ENCODE measurements around the gene PLCXD3.
A peak's percentile ranks its signal among the peaks of the same experiment; 100 is the strongest.
"Not testable (repeated sequence)": the region's sequence is repeated elsewhere in the genome, so short reads cannot be mapped to it uniquely, and the experiment has no call there.

Gene PLCXD3

DNA sequence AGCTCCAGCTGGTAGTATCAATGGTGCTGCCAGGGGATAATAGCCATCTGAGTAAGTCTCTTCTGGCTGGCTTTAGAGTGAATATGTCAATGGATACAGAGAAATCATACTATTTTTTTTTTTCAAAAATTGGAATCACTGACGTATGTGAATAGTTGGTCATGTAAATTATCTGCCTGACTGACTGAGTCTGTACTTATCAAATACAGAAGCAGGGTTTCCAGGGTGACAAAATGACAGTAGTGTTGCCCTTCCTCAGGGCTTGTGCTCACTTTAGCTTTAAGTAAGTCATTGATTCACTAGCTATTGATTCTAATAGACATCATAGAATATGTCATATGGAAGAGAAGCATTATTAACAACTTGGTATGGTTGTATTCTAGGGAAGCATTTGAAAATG lies 171.1 kb downstream of the PLCXD3 start:
- DNase-seq: no peak

DNA sequence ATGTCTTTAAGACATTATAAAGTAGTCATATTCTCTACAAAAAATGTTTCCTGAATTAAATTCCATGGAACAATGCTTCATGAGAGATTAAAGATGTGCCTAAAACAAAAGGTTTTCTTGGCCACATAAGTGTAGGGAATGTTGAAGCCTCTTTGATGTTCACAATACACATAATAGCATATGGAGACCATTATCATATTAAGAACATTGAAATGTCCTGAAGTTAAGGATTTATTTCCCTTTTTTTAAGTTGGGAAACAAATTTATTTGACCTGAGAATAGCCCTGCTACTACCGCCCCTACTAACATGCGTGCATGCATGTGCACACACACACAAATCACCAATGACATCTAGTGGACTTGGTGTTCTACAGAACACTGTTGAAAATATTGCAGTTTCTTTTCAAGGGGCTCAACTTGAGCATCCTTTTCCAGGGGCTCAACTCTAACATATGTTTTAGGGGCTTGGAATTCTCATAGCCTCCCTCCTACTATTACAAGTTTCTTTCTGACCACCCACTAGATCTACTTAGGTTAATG lies 172.2 kb downstream of the PLCXD3 start:
- DNase-seq: no peak

DNA sequence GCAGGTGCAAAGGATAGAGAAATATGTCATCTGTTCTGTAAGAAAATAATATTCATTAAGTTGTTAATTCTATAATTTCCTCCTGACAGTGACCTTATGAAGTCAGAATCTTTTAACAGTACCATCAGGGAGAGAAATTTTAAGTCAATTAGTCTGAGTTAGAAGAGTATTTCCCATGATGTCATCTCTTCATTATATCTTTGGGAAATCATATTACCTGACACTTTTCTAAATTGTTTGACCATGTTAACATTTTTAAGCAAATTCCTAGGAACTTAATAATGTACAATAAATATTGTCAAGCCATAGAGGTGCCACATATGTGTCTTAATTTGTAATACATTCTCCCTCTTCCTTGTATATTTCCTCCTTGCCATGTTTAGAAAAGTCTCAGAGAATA lies 172.7 kb downstream of the PLCXD3 start:
- DNase-seq: no peak

DNA sequence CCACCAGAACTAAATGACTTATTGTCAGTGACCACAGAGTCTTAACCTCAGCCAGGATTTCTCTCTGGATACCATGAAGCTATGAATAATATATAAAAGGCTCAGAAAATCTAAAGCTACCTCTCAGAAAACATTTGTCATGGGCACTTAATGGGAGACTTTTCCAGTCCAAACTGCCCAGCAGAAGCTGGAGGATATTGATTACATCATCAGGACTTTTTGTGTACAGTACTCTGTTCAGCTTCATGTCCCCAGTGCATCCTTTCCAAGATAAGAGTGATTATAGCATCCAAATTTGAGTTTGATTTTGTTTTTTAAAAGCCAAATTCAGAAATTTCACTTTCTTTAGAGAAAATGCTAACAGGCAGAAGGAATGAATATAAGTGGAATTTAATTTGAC lies 173.2 kb downstream of the PLCXD3 start:
- no peak for DNase-seq

DNA sequence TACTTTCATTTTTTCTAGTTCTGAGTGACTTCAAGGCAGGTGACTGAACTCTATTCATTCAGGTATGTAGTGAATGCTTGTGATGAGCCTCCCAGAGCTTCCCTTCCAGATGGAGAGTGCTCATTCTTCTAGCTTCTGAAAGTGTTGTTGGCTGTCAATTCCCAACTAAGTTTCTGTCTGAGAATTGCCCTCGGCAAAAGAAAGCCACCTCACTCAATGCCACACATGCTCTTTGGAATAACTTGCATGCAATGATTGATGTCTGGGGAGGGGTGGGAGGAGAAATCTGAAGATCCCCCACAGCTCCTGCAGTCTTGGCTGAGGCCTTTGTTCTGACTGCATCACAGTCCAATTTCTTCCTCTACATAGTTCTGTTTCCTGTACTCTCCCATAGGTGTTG lies 173.9 kb downstream of the PLCXD3 start:
- DNase-seq: no peak

DNA sequence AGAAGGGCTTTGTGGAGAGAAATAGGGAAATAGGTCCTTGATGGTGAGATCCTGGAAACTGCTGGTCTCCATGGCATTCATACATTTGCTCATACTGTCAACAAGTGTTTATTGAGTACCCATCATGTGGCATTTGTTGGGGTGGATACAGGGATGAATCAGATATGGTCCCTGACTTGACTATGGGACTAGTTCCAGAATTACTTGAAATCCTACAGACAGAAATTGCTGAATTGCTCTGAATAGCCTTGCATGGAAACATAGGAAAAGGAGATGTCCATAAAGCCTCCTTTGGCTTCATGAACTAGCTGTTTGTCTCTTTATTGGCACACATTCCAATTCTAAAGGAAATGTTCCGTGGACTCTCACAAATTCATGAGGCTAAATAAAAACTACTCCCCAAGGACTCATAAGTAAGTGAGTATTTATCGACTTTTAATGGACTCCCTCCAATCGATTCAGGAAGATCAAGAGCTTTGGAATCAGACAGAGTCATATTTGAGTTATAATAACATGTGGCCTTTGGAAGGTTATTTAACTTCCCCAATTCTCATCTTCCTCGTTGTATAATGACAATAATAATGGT lies 174.7 kb downstream of the PLCXD3 start:
- no peak for DNase-seq

DNA sequence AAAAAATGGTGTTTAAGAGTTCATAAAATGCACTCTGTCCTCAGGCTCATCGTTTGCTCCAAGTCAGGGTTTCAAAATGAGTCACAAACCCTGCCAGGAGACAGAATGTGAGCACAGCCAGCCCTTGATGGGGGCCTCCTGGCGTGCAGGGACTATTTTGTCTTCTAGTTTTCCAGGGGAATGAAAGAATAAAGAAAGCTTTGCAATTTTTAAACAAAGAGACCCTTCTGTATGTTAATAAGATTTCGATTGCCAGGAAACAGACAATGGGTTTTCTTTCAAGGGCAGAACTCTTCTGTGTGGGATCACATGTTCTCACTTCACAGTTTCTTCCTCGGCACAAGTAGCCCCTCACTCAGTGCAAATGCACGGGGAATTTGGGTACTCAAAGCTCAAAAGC lies 175.6 kb downstream of the PLCXD3 start:
- peak; percentile 43 to 77 for DNase-seq

DNA sequence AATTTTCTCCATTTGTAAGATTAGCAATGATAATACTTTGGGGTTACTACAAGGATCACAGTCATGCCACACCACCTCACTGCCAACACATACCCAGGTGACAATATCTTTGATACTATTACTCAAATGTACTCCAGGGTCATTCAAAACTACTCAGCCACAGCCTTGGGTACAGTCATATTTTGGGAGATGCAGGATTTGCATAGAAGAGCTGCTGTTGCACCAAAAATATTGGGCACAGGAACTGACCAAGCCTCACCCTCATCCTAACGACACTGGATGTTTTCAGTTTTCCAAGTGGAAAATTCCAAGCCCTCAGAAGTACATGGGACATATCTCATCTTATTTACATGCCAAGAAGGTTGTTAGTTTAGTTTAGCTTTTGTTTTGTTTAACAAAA lies 176.2 kb downstream of the PLCXD3 start:
- DNase-seq: no peak

- DNase-seq: no peak
Measured at GRCh38 chr5:41325074-41325473, 185.3 kb downstream of the PLCXD3 start.

DNA sequence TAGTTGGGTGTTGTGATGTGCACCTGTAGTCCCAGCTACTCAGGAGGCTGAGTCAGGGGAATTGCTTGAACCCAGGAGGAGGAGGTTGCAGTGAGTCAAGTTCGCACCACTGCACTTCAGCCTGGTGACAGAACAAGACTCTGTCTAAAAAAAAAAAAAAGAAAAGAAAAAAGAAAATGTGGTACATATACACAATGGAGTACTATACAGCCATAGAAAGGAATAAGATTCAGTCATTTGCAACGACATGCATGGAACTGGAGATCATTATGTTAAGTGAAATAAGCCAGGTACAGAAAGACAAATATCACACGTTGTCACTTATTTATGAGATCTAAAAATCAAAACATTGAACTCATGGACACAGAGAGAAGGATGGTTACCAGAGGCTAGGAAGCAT lies 187.6 kb downstream of the PLCXD3 start:
- DNase-seq: not testable (repeated sequence)

DNA sequence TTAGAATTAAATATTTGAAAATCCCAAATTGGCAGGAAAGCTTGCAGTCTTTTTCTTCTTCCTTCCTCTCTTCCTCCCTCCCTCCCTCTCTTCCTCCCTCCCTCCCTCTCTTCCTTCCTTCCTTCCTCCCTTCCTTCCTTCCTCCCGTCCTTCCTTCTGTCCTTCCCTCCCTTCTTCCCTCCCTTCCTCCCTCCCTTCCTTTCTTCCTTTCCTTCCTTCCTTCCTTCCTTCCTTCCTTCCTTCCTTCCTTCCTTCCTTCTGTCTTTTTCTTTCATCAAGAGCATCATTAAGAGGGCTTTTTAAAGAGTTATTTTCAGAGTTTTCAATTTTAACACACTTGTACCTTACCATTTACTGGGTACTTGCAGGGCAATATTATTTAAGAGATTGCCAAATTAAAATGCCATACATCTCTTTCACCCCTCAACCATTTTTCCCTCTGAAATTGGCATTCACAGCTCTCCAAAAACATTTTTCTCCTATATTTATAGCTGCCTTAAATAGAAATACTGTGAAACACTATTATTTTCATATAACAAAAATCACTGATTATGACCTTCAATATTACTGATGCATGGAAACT lies 197.8 kb downstream of the PLCXD3 start:
- DNase-seq: no peak

DNA sequence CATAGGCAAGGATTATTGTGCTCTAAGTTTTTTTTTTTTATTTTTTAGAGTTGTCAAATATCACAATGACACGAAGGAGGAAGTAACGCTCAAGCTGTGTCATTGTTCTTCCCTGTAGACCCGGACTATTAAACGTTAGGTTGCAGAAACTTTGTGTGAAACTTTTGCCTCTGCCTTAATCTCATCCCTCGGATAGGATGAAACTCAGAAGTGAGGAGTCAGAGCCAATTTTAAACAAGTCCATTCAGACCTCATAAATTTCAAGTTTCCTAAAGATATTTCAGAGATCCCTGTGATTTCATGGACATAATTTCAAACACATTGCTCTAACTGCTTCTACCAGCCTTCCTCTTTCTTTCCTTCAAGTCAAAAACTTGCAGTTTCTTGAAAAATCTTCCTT lies 198.3 kb downstream of the PLCXD3 start:
- no peak for DNase-seq

GRCh38 chr5:41309275-41309674 lies 201.1 kb downstream of the PLCXD3 start:
- no peak for DNase-seq

DNA sequence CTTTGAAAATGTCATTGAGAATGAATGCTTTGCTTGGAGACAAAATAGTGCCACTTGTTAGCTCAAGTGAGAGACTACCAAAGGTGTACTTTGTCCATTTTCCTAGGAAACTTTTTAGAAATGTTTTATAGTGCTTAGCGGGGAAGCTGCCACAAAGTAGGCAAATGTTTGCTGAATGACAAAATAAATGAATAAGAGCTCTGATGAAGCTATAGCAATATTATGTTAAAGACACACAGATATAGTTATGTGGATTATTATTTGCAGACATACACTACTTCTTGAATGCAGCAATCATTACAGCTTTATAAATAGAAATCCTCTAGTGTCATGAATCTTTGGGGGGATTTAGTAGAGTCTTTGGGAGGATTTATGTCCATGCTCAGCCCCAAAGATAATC lies 204.4 kb downstream of the PLCXD3 start:
- DNase-seq: no peak

- DNase-seq: no peak
Measured at GRCh38 chr5:41305056-41305455, 205.3 kb downstream of the PLCXD3 start.

DNA sequence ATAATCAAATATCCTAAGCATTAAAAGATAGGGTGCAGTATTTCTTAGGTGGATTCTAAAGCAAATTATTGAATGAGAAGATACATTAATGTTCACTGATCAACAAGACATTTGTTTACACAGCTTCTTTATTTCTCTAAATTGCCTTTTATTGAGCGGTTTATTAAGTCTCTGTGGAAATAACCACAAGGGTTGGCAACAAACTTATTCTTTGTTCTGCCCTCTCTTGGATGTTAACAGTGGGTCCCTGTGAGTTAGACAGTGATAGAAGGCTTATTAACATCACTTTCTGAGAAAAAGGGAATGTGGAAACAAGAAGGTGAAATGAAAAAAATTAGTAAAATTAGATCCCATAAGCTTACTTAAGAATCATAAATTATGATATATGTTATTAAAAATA lies 214.3 kb downstream of the PLCXD3 start:
- no peak for DNase-seq

DNA sequence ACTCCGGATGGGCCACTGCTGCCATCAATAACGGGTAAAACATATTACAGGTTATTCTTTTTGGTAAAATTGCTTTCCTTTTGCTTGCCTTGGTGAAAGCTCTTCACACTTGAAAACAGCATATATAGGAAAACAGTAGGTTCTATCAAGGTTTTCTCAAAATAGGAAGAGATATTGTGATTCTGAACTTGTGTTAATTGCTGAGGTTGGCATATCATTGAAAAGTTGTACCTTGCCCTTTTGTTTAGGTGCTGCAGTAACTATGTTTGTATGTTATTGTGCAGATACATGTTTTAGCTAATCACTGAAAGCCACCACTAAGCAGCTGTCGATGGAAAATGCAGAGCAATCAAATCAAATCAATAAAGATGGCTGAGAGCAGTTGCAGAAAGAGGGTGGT lies 219.1 kb downstream of the PLCXD3 start:
- no peak for DNase-seq

DNA sequence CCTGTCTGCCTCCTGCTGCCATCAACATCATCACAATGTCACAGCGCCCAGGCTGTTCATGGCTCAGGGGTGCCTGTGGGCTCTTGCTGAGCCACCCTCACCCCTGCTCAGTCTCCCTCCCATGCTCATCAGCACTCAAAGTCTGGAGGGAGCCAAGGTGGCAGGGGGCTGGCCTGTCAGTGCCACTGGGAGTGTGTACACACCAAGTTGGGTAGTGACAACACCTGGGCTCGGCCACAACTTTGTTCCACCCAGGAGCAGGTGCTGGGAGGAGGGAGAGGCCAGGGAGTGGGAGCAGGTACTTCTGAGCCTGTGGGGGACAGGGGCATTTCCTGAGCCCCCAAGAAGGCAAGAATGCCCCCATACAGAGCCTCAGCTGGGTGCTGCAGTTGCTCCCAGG lies 219.6 kb downstream of the PLCXD3 start:
- DNase-seq: no peak

- no peak for DNase-seq
Measured at GRCh38 chr5:41289970-41290464, 220.4 kb downstream of the PLCXD3 start.

GRCh38 chr5:41286696-41287095 lies 223.7 kb downstream of the PLCXD3 start:
- no peak for DNase-seq

DNA sequence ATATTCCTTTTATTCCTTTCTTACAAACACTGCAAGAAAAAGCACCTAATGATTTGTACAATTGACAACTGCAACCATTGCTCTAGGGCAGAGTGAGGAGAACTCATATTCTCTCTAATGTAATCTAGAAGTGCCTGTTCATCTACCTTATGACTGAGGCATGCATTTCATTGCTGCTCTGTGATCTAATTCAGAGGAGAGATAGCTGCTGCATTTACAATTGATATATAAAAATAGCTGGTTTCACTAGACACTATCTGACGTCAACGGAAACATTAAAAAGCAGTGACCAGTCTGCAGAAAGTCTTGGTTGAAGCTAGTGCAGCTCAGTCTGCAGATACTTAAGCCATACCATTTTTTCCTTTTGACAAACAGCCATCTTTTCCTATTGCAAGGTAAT lies 224.2 kb downstream of the PLCXD3 start:
- no peak for DNase-seq

GRCh38 chr5:41284938-41285337 lies 225.5 kb downstream of the PLCXD3 start:
- DNase-seq: no peak

DNA sequence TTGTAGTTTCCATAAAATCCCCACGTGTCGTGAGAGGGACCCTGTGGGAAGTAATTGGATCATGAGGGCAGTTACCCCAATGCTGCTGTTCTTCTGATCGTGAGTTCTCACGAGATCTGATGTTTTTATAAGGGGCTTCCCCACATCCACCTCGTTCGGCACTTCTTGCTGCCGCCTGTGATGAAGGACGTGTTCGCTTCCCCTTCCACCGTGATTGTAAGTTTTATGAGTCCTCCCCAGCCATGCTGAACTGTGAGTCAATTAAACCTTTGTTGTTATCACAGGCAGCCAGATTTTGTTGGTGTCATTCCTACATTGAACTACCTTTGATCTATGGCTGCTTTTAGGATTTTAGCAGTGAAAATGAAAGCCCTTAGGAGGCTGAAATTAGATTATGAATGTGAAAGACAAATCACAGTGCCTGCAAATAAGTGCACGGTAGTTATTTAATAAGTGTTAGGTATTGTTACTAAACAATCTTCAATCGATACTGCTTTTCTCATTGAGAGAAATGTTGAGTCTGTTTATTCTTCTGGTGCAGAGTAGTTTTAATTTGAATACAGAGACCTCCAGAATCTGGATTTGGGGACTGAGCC lies 229.1 kb downstream of the PLCXD3 start:
- no peak for DNase-seq

- DNase-seq: no peak
Measured at GRCh38 chr5:41279040-41279439, 231.4 kb downstream of the PLCXD3 start.
